Measurements from ENCODE around the gene CLASP1. TPM values are rescaled to one million over a fixed set of nuclear protein-coding genes. Genes with fewer than 3 reads are reported as not detected.

The CLASP1 gene
- total RNA-seq, 1 experiment from 2014 or later: 45.9 TPM

DNA sequence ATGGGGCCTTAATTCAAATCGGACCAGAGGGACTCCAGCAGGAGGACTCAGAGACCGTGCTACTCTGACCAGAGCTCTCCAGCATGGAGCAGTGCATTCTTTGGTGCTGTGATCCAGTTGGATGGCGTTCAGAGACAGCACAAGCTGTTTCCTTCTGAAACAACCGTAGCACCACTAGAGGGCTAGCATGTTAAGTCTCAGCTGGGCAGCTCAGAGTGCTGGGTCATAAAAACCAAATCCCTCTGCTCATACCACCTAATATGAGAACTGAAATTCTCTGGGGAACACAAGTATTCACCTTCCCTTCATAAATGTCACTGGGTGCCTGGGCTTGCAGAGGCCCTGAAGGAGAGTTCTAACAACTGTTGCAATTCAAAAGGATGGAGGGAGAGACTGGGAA, 266.5 kb downstream of the CLASP1 start:
- H4K91ac ChIP-seq (ENCODE audit: insufficient read length, low read depth, low read length): no peak overlapping the region
- no peak overlapping the region for H4K5ac ChIP-seq (ENCODE audit: insufficient read length, low read depth, low read length)
- H2BK20ac ChIP-seq (ENCODE audit: low read depth, low read length, poor library complexity, severe bottlenecking): no peak overlapping the region
- no peaks in the 10 kb centered on the region for H3K4me1 ChIP-seq (ENCODE audit: insufficient read depth, low read length)
- no peak overlapping the region for H3K27ac ChIP-seq (ENCODE audit: insufficient read length, low read depth, low read length)
- H3K23me2 ChIP-seq (ENCODE audit: insufficient read length, low read depth, low read length, poor library complexity, severe bottlenecking): no peaks in the 10 kb centered on the region
- peak overlapping the region in 2 of 3 experiments; percentile 10 to 32; a peak in 1 of 7 replicates for H3K27ac Mint-ChIP-seq
- no peaks in the 10 kb centered on the region for H3K9me3 Mint-ChIP-seq
- H3K23ac ChIP-seq (ENCODE audit: insufficient read length, low read depth, low read length): no peak overlapping the region
- no peaks in the 10 kb centered on the region for H4K20me1 ChIP-seq (ENCODE audit: control insufficient read depth, insufficient read depth, insufficient read length)
- no peak overlapping the region for H2BK5ac ChIP-seq (ENCODE audit: insufficient read length, low read length)
- H3K9ac ChIP-seq (ENCODE audit: extremely low read depth, insufficient read length, low read length): no peak overlapping the region
- H2AK5ac ChIP-seq (ENCODE audit: insufficient read length, low read length): no peak overlapping the region
- H3K27me3 Mint-ChIP-seq (ENCODE audit: low read depth): no peaks in the 10 kb centered on the region
- no peak overlapping the region for H3K18ac ChIP-seq (ENCODE audit: insufficient read length, low read depth, low read length)
- H3K79me2 ChIP-seq (ENCODE audit: insufficient read depth, low read length): no peaks in the 10 kb centered on the region
- H2BK120ac ChIP-seq (ENCODE audit: low read depth, low read length, poor library complexity, severe bottlenecking): no peak overlapping the region
- no peak overlapping the region for H2BK12ac ChIP-seq (ENCODE audit: insufficient read length, low read depth, low read length)
- no peak overlapping the region for H2BK15ac ChIP-seq (ENCODE audit: low read depth, low read length)
- peak; percentile 52 for TF ChIP-seq CTCF (conservative IDR thresholded peaks at IDR 0.05)
- H3T11ph ChIP-seq (ENCODE audit: low read length): no peak overlapping the region
- no peak overlapping the region for H4K8ac ChIP-seq (replicated peaks; ENCODE audit: insufficient read length, low read depth, low read length)
- peaks cover 0 to 6% of the 10 kb centered on the region in 2 experiments; a peak in 2 of 4 replicates for H3K4me1 Mint-ChIP-seq
- WGBS (ENCODE audit: extremely low coverage, insufficient read length, low lambda C conversion rate): no CpG with 5 or more reads among the region's 4 CpGs
- H3K4ac ChIP-seq (ENCODE audit: low read depth, low read length): no peak overlapping the region
- no peaks in the 10 kb centered on the region for H3K79me1 ChIP-seq (ENCODE audit: insufficient read depth, low read depth, low read length, poor library complexity, severe bottlenecking)
- DNase-seq: no peak
- H3K14ac ChIP-seq (ENCODE audit: insufficient read depth, low read length): no peak overlapping the region
- H3K56ac ChIP-seq (ENCODE audit: insufficient read length, low read depth, low read length): no peak overlapping the region
- no peak overlapping the region for H3K4me3 Mint-ChIP-seq
- H2AFZ ChIP-seq (ENCODE audit: low read length): no peak overlapping the region
- no peaks in the 10 kb centered on the region for H3K27me3 ChIP-seq (ENCODE audit: insufficient read depth, low read length)
- peaks cover 25 to 59% (median 58%) of the 10 kb centered on the region in 3 experiments; a peak in 6 of 7 replicates for H3K36me3 Mint-ChIP-seq (ENCODE audit: insufficient read depth in 1 of 3, low read depth in 3 of 3)
- H3K9me3 ChIP-seq (ENCODE audit: control insufficient read depth, low read depth, low read length): no peaks in the 10 kb centered on the region
- H3K4me2 ChIP-seq (ENCODE audit: insufficient read depth, insufficient read length, low read length): no peak overlapping the region

All from H9 (cell line).